Gastroesophageal sphincter (tissue), 4 donors: Measurements from ENCODE around the gene NAP1L1. TPM values are rescaled to one million over a fixed set of nuclear protein-coding genes. Genes with fewer than 3 reads are reported as not detected.

ENCODE experiments used
- ATAC-seq: fragments of 150-250 bp; one replicate; pipeline ENCODE4 v1.9.1; 2016; ENCODE audit warnings: mild to moderate bottlenecking, moderate library complexity
- H3K27ac ChIP-seq, 4 donors: fragments of 200-600 bp; sonication (generic) in 3 of 4; 1 replicate in 3 of 4; 2 replicates in 1 of 4; pipeline ENCODE4 v1.5.1; 2016 to 2019
- H3K27me3 ChIP-seq: fragments of 200-600 bp; sonication (generic); one replicate; pipeline ENCODE4 v1.5.1; 2019
- H3K36me3 ChIP-seq, 2 donors: fragments of 200-600 bp; sonication (generic); one replicate each; pipeline ENCODE4 v1.5.1; 2019; ENCODE audit warnings: control low read depth in 1 of 2
- H3K4me1 ChIP-seq, 3 donors: fragments of 200-600 bp; sonication (generic); 1 replicate in 2 of 3; 2 replicates in 1 of 3; pipeline ENCODE4 v1.5.1; 2016 to 2019; ENCODE audit warnings: control low read depth in 2 of 3
- H3K4me3 ChIP-seq, 2 donors: fragments of 200-600 bp; sonication (generic); one replicate each; pipeline ENCODE4 v1.5.1; 2019; ENCODE audit warnings: mild to moderate bottlenecking in 1 of 2, moderate library complexity in 1 of 2
- H3K9me3 ChIP-seq, 3 donors: fragments of 200-600 bp; sonication (generic); one replicate each; pipeline ENCODE4 v1.5.1; 2017 to 2019; ENCODE audit warnings: control low read depth in 2 of 3
- CTCF ChIP-seq, 4 experiments: fragments of 200-600 bp in 2 of 4; fragments of 450-650 bp in 2 of 4; sonication (generic) in 1 of 4; IDR thresholded peaks; one replicate each; pipeline ENCODE4 v1.5.1; 2017 to 2019; ENCODE audit warnings: antibody characterized with exemption in 4 of 4, mild to moderate bottlenecking in 2 of 4, moderate library complexity in 2 of 4
- EP300 ChIP-seq: sonication (generic); formaldehyde crosslinking; IDR thresholded peaks from one replicate; pipeline ENCODE4 v1.6.1; 2017; ENCODE audit warnings: antibody characterized with exemption, mild to moderate bottlenecking
- POLR2A ChIP-seq, 2 donors: fragments of 450-650 bp; IDR thresholded peaks; one replicate each; pipeline ENCODE4 v1.6.1; 2017; ENCODE audit warnings: antibody characterized with exemption in 2 of 2, mild to moderate bottlenecking in 2 of 2, moderate library complexity in 1 of 2
- POLR2AphosphoS5 ChIP-seq: sonication (generic); formaldehyde crosslinking; IDR thresholded peaks from one replicate; pipeline ENCODE4 v1.6.1; 2017; ENCODE audit warnings: antibody characterized with exemption
- WGBS, 2 donors: methylation state at CpG; one replicate each; pipeline ENCODE4 v1.1.5; 2018; ENCODE audit warnings: low coverage in 1 of 2; 5-methylcytosine and 5-hydroxymethylcytosine counted together
- total RNA-seq, 4 donors: library from RNA; depleted of rRNA; stranded (reverse); fragments of >200 nt; gene quantifications; one replicate each; pipeline ENCODE4 v1.1.0, GENCODE V29; 2016

Gene NAP1L1
- total RNA-seq, 4 donors from 2014 or later: 329 to 486 (median 395) TPM

GRCh38 chr12:76037130-76038103 is 47.1 kb downstream of the NAP1L1 start:
- Histone ChIP-seq H3K27ac (no peak overlapping the region), H3K4me3 (no peak overlapping the region), H3K9me3 (no peaks in the 10 kb centered on the region), H3K27me3 (no peaks in the 10 kb centered on the region), H3K4me1 (peaks cover 0 to 17% (median 0%) of the 10 kb centered on the region in 3 donors), H3K36me3 (no peaks in the 10 kb centered on the region)
- ATAC-seq: peak; percentile 63
- peak; percentile 71 to 85 (median 81) for TF ChIP-seq CTCF (IDR thresholded peaks at IDR 0.05)
- no peak for TF ChIP-seq EP300
- TF ChIP-seq POLR2AphosphoS5: peak; percentile 5
- WGBS, 2 donors: 30 to 38% methylated on average over 9 to 13 of the region's 13 CpGs

- no peaks in the 10 kb centered on the region for H3K9me3 ChIP-seq
- no peaks in the 10 kb centered on the region for H3K27me3 ChIP-seq
- H3K27ac ChIP-seq: no peak overlapping the region
- H3K4me1 ChIP-seq: peaks cover 0 to 26% (median 0%) of the 10 kb centered on the region in 3 donors
- 88% methylated on average over 3 of the region's 3 CpGs; no CpG with 5 or more reads in 1 of the 2 donors for WGBS, 2 donors
- no peak for ATAC-seq
- no peak overlapping the region for H3K4me3 ChIP-seq
- no peaks in the 10 kb centered on the region for H3K36me3 ChIP-seq
- no peak for TF ChIP-seq POLR2AphosphoS5
- no peak for TF ChIP-seq CTCF (IDR thresholded peaks at IDR 0.05)
- TF ChIP-seq EP300: no peak
- TF ChIP-seq POLR2A (IDR thresholded peaks at IDR 0.05): no peak
These were observed 49.4 kb downstream of the NAP1L1 start for GRCh38 chr12:76035045-76035444.

- Histone ChIP-seq H3K4me1 (peaks cover 0 to 37% (median 0%) of the 10 kb centered on the region in 3 donors), H3K4me3 (peak overlapping the region in 1 of 2 donors; percentile 78), H3K27me3 (no peaks in the 10 kb centered on the region), H3K36me3 (no peaks in the 10 kb centered on the region), H3K9me3 (no peaks in the 10 kb centered on the region), H3K27ac (peak overlapping the region; percentile 93 to 96 (median 96))
- no peak for ATAC-seq
- TF ChIP-seq POLR2A (IDR thresholded peaks at IDR 0.05) (no peak), EP300 (no peak), CTCF (IDR thresholded peaks at IDR 0.05) (no peak), POLR2AphosphoS5 (no peak)
- 69 to 84% methylated on average over 5 of the region's 5 CpGs for WGBS, 2 donors
These were observed 51.1 kb downstream of the NAP1L1 start for GRCh38 chr12:76033081-76034011.

GRCh38 chr12:76032043-76032981 is 52.2 kb downstream of the NAP1L1 start:
- Histone ChIP-seq H3K36me3 (no peaks in the 10 kb centered on the region), H3K4me1 (peaks cover 0 to 36% (median 0%) of the 10 kb centered on the region in 3 donors), H3K27me3 (no peaks in the 10 kb centered on the region), H3K9me3 (no peaks in the 10 kb centered on the region), H3K27ac (peak overlapping the region; percentile 93 to 96 (median 96)), H3K4me3 (peak overlapping the region; percentile 76 to 78)
- WGBS, 2 donors: 6 to 20% methylated on average over 3 to 13 of the region's 58 CpGs
- ATAC-seq: peak; percentile 42
- TF ChIP-seq POLR2AphosphoS5 (peak; percentile 28), EP300 (no peak)
